CD4-positive, alpha-beta T cell treated with Interleukin-2 at 100 ng/mL for 4 hours (primary cell): ENCODE results near the gene KDM4B.
"Not testable (repeated sequence)": the region's sequence is repeated elsewhere in the genome, so short reads cannot be mapped to it uniquely, and the experiment has no call there.

Experiments used
- DNase-seq: peaks from one replicate; pipeline ENCODE4 v3.0.0-alpha.2; 2020; ENCODE audit warnings: low spot score

The KDM4B gene

DNA sequence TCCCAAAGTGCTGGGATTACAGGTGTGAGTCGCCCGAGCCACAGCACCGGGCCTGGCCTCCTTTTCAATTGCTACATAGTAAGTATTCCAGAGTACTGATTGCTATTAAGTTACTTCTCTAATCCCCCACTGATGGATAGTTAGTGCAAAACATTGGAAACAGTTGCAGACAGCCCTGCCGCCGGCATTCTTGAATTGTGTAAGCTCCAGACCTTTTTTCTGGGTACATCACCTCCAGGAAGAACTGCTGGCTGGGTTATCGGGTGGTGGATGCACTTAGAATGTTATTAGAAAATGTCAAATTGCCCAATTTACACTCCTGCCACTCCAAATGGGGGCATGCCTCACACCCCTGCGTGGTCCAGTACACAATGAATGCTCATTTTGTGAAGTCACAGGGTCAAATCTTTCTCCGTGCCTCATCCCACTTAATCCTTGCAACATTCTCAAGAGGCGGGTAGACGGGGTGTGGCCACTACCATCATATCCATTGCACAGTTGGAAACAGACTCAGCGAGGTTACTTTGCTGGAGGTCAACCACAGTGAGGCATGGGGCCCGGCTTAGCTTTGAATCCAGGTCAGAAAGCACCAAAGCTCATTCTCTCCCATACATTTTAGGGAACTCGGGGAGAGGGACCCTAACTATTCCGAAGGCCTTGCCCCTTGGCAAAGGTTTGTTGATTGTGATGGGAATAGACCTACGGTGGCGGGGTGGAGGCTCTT, 1.0 kb upstream of the KDM4B start:
- DNase-seq, result no peak

DNA sequence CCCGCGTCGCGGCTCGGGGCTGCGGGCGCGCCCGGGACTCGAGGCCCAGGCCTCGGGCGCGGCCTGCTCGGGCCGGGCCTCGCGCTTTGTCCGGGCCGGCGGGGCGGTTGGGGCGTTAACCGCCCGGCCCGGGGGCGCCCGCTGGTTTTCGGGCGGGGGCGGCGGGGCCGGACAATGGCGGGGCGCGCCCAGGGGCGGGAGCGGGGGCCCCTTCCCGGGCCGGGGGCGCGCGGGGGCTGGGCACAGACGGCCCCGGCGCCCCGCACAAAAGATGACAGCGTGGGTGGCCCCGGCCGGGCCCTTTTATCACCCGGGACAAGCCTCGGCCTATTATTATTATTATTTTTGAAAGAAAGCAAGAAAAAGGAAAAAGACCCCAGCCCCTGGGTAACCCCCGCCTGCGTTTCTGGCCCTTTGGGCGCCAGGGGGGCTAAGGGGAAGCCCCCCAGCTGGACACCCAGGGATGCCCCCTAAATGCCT, 419 bp downstream of the KDM4B start:
- no peak for DNase-seq

DNA sequence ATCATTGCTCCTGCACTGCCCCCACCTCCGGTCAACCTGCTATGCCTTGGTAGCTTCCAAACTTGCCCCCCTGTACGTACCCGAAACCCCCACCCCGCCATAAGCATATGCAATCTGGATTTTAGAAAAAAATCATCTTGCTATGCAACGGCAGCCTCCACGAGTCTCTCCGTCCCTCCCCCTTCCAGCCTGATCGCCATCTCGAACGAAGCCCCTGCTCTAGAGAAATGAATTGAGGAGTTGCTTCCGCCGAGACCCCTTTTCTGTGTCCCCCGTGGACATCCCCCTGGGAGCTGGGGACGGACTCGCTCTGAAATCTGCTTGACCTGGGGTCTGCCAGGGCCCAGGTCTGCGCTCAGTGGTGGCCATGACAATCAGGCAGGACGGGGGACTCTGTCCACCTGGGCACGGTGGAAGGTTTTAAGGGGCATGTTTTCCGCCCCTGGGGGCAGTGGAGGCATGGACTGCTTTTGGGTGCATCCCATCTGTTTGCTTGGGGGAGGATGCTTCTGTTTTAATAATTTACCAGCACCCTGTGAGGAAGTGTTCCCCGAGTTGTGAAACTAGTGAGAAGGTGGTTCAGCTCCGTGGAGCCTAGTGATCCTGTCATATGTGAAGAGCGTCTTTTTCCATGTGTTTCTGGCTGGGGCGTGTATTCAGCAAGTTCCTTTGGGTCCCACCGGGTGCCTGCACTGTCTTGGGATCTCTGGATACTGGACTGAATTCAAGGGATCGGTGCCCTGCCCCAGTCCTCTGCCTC, 1.0 kb downstream of the KDM4B start:
- no peak for DNase-seq

GRCh38 chr19:4970558-4971423, 1.9 kb downstream of the KDM4B start:
- no peak for DNase-seq

GRCh38 chr19:4971424-4971793, 2.5 kb downstream of the KDM4B start:
- DNase-seq, result peak; percentile 14

DNA sequence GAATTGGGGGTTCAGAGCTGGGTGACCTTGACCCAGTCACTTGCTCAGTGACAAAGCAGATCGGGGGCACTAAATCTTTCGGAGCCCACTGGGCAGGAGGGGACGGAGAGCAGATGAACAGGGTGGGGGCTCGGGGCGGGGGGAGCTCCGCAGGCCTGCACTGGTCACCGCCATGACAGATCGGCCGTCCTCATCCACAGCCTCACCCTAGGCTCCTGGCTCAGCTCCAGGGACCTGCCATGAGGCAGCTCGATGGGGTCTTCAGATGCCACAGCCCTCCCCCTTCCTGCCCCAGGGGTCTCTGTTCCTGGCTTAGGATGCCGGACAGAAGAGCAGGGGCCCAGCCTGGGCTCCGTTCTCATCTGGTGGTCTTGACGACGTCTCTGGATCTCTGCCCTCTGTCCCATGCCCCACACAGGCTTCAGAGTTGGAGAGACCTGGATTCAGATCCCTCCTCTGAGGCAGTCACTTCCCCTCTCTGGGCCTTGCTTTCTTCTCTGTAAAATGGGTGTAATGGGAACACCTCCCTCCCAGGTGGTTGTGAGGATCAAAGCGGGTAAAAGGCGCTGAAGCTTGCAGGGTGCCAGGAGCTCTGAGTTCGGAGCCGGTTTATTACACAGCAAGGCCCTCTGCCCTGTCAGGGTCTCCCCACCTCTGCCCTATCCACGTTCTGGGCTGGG, 3.0 kb downstream of the KDM4B start:
- no peak for DNase-seq

GRCh38 chr19:4972509-4973230, 3.8 kb downstream of the KDM4B start:
- DNase-seq, result no peak

- DNase-seq, result no peak
Measured at GRCh38 chr19:4974880-4975469, 6.1 kb downstream of the KDM4B start.

DNA sequence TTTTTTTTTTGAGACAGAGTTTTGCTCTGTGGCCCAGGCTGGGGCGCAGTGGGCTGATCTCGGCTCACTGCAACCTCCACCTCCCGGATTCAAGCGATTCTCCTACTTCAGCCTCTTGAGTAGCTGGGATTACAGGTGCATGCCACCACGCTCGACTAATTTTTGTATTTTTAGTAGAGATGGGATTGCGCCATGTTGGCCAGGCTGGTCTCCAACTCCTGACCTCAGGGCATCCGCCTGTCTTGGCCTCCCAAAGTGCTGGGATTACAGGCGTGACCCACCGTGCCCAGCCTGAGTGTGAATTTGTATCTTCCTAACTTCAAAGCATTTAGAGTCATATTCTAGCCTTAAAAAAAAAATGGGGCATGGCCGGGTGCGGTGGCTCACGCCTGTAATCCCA, 6.7 kb downstream of the KDM4B start:
- not testable (repeated sequence) for DNase-seq

GRCh38 chr19:4976401-4977298, 7.7 kb downstream of the KDM4B start:
- DNase-seq, result no peak

GRCh38 chr19:4977299-4978174, 8.6 kb downstream of the KDM4B start:
- DNase-seq, result no peak

- no peak for DNase-seq
Measured at GRCh38 chr19:4979211-4979807, 10.4 kb downstream of the KDM4B start.

- DNase-seq, result no peak
Measured at GRCh38 chr19:4980067-4980466, 11.2 kb downstream of the KDM4B start.

DNA sequence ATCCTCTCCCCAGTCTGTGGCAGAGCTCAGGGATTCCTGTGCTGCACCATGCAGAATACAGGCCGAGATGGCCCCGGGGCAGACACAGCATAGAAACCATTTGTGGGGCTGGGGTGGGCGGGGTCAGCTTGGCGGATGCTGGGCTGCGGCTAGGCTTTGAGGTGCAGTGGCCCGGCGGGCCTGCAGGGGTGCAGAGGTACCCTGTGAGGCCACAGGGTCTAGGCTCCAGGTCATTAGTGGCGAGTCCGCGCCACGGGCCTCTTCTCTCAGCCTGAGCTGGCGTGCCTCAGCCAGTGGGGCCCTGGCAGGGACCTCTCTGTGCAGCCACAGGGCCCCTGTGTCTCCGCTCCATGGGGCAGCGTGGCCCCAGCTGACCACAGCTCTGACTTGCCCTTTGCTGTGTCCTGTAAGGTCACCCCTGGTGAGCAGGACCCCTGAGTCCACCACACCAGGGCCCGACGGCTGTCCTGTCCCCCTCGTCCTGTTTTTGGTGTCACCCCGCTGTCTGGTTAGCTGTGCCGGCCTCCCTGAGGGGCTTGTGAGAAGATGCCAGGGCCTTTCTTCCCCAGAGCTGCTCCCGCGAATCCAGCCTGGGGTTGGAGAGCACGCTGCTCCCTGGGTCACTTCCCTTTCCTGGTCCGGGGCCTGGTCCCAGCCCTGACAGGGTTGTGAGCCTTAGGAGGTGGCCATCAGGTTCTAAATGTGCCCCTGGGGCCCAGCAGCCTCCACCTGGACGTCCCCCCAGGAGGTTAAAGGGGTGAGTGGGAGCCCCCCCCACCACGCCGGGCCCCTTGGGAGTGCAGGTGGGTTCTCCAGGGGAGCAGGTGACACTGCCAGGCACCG, 12.1 kb downstream of the KDM4B start:
- DNase-seq, result no peak

DNA sequence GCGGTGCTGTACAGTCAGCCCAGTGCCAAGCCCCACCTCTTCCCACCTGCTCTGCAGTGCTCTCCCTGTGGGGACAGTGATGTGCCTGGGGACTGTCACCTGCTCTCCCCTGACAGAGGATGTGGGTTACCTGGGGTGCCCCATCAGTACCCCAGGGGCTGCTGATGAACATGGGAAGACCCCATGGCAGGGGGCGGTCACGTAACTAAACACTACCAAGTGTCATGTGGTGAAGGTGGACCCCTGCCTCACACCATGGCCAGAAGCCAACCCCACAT, 12.7 kb downstream of the KDM4B start:
- no peak for DNase-seq

DNA sequence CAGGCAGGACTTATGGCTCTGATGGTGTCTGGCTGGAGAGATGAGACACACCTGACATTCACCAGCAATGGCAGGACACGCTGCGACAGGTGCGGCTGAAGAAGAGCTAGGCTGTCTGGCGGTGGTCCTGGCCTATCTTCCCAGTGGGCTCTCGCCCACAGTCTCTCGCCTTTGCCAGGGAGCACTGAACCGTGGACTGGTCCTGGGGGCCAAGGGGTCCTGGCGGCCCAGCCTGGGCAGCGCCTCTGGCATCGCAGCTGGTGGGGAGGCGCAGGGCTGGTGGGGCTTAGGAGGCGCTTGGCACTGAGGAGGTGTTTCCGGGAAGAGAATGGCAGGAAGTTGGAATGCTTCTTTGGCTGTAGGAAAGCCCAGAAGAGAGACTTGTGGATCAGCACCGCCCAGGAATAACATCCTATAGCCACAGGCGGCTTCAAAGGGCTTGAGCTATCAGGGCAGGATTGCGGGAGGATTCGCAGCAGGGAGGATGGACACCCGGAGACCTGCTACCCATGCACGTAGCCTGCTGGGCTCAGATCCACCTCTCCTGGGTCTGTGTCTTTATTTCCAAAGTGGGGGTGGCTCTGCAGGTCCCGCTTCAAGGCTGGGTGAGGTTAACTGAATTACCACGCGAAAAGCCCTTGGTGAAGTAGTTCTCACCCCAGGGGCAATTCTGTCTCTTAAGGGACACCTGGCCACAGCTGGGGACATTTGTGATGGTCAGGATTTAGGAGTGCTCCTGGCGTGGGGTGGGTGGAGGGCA, 14.6 kb downstream of the KDM4B start:
- no peak for DNase-seq

DNA sequence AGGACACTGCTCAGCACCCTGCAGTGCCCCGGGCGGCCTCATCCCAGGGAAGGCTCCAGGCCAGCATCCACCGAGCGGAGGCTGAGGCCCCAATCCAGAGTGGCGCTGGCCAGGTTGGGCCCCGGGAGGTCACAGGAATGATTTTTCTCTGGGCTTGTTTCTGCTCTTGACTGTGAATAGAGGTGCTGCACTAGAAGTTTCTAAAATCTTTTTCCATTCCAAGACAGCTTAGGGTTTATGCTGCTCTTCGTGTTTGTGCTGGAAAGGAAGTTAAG, 15.1 kb downstream of the KDM4B start:
- no peak for DNase-seq
